Fibroblast of lung (primary cell): ENCODE measurements around the gene ODR4. TPM values are rescaled to one million over a fixed set of nuclear protein-coding genes. Genes with fewer than 3 reads are reported as not detected.
"Not testable (repeated sequence)": the region's sequence is repeated elsewhere in the genome, so short reads cannot be mapped to it uniquely, and the experiment has no call there.

ENCODE experiments used
- DNase-seq, 2 donors: peaks; one replicate each; pipeline versions ENCODE4 v3.0.0 to v3.0.0-alpha.2; 2010; ENCODE audit warnings: low read depth in 2 of 2
- H2AFZ ChIP-seq: 2 replicates; pipeline ENCODE4 v1.5.1; 2012; ENCODE audit warnings: low read length, control low read depth, inconsistent platforms
- H3K27ac ChIP-seq: 2 replicates; pipeline ENCODE4 v1.5.1; 2011; ENCODE audit warnings: low read length, control low read depth; ENCODE audit not compliant: insufficient read depth
- H3K27me3 ChIP-seq: 2 replicates; pipeline ENCODE4 v1.5.1; 2011; ENCODE audit warnings: mild to moderate bottlenecking, low read length; ENCODE audit not compliant: control insufficient read depth, insufficient read depth
- H3K36me3 ChIP-seq: 2 replicates; pipeline ENCODE4 v1.5.1; 2011; ENCODE audit warnings: low read length; ENCODE audit not compliant: control insufficient read depth, insufficient read depth
- H3K4me1 ChIP-seq: 2 replicates; pipeline ENCODE4 v1.5.1; 2011; ENCODE audit warnings: low read length; ENCODE audit not compliant: control insufficient read depth, insufficient read depth; ENCODE audit errors: extremely low read depth
- H3K4me2 ChIP-seq: 2 replicates; pipeline ENCODE4 v1.5.1; 2011; ENCODE audit warnings: low read length, control low read depth; ENCODE audit not compliant: insufficient read depth; ENCODE audit errors: extremely low read depth
- H3K4me3 ChIP-seq, 4 experiments: fragments of 200-600 bp in 1 of 4; sonication (generic) in 1 of 4; replicated peaks in 1 of 4; 2 replicates each; pipeline ENCODE4 v1.5.1; 2011 to 2016; ENCODE audit warnings: low read length in 4 of 4, low read depth in 3 of 4, mild to moderate bottlenecking in 3 of 4, control low read depth in 2 of 4, inconsistent platforms in 1 of 4, mixed read lengths in 1 of 4; ENCODE audit not compliant: insufficient read depth in 1 of 4; ENCODE audit errors: control extremely low read depth in 1 of 4
- H3K79me2 ChIP-seq: 2 replicates; pipeline ENCODE4 v1.5.1; 2012; ENCODE audit warnings: mild to moderate bottlenecking, low read length, inconsistent platforms; ENCODE audit not compliant: control insufficient read depth, insufficient read depth
- H3K9ac ChIP-seq: 2 replicates; pipeline ENCODE4 v1.5.1; 2011; ENCODE audit warnings: mild to moderate bottlenecking, low read length, control low read depth; ENCODE audit not compliant: insufficient read depth
- H3K9me3 ChIP-seq: 2 replicates; pipeline ENCODE4 v1.5.1; 2012; ENCODE audit warnings: low read depth, low read length; ENCODE audit not compliant: control insufficient read depth, insufficient read depth
- H4K20me1 ChIP-seq: 2 replicates; pipeline ENCODE4 v1.5.1; 2011; ENCODE audit warnings: low read length; ENCODE audit not compliant: control insufficient read depth, insufficient read depth; ENCODE audit errors: extremely low read depth
- CTCF ChIP-seq, 2 donors: IDR thresholded peaks in 1 of 2; conservative IDR thresholded peaks in 1 of 2; 1 replicate in 1 of 2; 2 replicates in 1 of 2; pipeline ENCODE4 v1.5.1; 2011 to 2012; ENCODE audit warnings: low read length in 2 of 2, control low read depth in 1 of 2, inconsistent platforms in 1 of 2, low read depth in 1 of 2, mild to moderate bottlenecking in 1 of 2
- EZH2 ChIP-seq: IDR thresholded peaks from 2 replicates; pipeline ENCODE4 v1.5.1; 2012; ENCODE audit warnings: low read length, control low read depth, mild to moderate bottlenecking; ENCODE audit errors: missing control alignments
- polyA plus RNA-seq, 2 donors: library from polyadenylated mRNA; depleted of rRNA in 1 of 2; stranded (reverse) in 1 of 2; unstranded in 1 of 2; fragments of >200 nt; gene quantifications; 2 replicates each; pipeline ENCODE4 v1.2.1, GENCODE V29; 2011 to 2012; ENCODE audit warnings: missing spikeins in 1 of 2
- total RNA-seq: library from RNA; depleted of rRNA; stranded (reverse); fragments of >200 nt; gene quantifications from 2 replicates; pipeline ENCODE4 v1.2.1, GENCODE V29; 2014

The ODR4 gene
- total and polyA plus RNA-seq, 2 donors (not counting 1 experiment from before 2014, with no cell fraction given), result 13.0 to 13.7 TPM

GRCh38 chr1:186456729-186457255, 81.2 kb downstream of the ODR4 start:
- Histone ChIP-seq H4K20me1 (no peaks in the 10 kb centered on the region), H2AFZ (no peak overlapping the region), H3K4me2 (no peak overlapping the region), H3K9ac (no peak overlapping the region), H3K36me3 (no peaks in the 10 kb centered on the region), H3K4me1 (no peaks in the 10 kb centered on the region), H3K27ac (no peak overlapping the region), H3K9me3 (no peaks in the 10 kb centered on the region), H3K4me3 (no peak overlapping the region), H3K79me2 (no peaks in the 10 kb centered on the region), H3K27me3 (no peaks in the 10 kb centered on the region)
- no peak for DNase-seq
- TF ChIP-seq EZH2, result no peak
- TF ChIP-seq CTCF (conservative IDR thresholded peaks at IDR 0.05 in 1 of 2, IDR thresholded peaks at IDR 0.05 in 1 of 2; ENCODE audit: low read depth in 1 of 2, low read length in 2 of 2), result no peak

GRCh38 chr1:186459161-186459560, 83.5 kb downstream of the ODR4 start:
- H3K4me3 ChIP-seq, H3K4me2 ChIP-seq, H4K20me1 ChIP-seq: not testable (repeated sequence)

GRCh38 chr1:186461014-186461413, 85.4 kb downstream of the ODR4 start, which contains the start of gene PDC:
TSS of gene PDC (minus strand) at chr1:186461114. CDS start at chr1:186449459, 11,655 bp downstream.
- no peak within 1 kb of the TSS for H3K4me2 ChIP-seq
- no peaks in the 10 kb centered on the region for H3K27me3 ChIP-seq
- no peaks in the 10 kb centered on the region for H3K79me2 ChIP-seq
- no peak within 1 kb of the TSS for H2AFZ ChIP-seq
- H4K20me1 ChIP-seq, result no peaks in the 10 kb centered on the region
- H3K4me3 ChIP-seq, result no peak within 1 kb of the TSS
- no peaks in the 10 kb centered on the region for H3K36me3 ChIP-seq
- no peaks in the 10 kb centered on the region for H3K9me3 ChIP-seq
- TF ChIP-seq CTCF (conservative IDR thresholded peaks at IDR 0.05 in 1 of 2, IDR thresholded peaks at IDR 0.05 in 1 of 2; ENCODE audit: low read depth in 1 of 2, low read length in 2 of 2) (no peak), EZH2 (no peak)
- no peaks in the 10 kb centered on the region for H3K4me1 ChIP-seq
- H3K27ac ChIP-seq, result no peak within 1 kb of the TSS
- no peak for DNase-seq
- H3K9ac ChIP-seq, result no peak within 1 kb of the TSS

More at GRCh38 chr1:186459161-186459560, 83.5 kb downstream of the ODR4 start:
- H2AFZ ChIP-seq, H3K9me3 ChIP-seq, H3K79me2 ChIP-seq, H3K36me3 ChIP-seq, H3K4me1 ChIP-seq, H3K27me3 ChIP-seq, H3K27ac ChIP-seq, H3K9ac ChIP-seq, DNase-seq: not testable (repeated sequence)
